PFSK-1 (cell line): ENCODE data around the gene SP3.

Experiments used
- FOXP2 ChIP-seq: optimal IDR thresholded peaks from 2 replicates; pipeline ENCODE3; 2011; ENCODE audit warnings: borderline replicate concordance, control low read depth, inconsistent platforms; ENCODE audit not compliant: insufficient read depth; ENCODE audit errors: extremely low read length, extremely low read depth
- POLR2AphosphoS5 ChIP-seq: IDR thresholded peaks from 2 replicates; pipeline ENCODE4 v1.6.1; 2012; ENCODE audit warnings: low read depth, mild to moderate bottlenecking, control low read depth, low read length, moderate library complexity
- REST ChIP-seq, 2 experiments: IDR thresholded peaks; 2 replicates each; pipeline versions ENCODE4 v1.6.1 to v1.8.0; 2011 to 2012; ENCODE audit warnings: low read depth in 2 of 2, low read length in 2 of 2, control low read depth in 1 of 2, inconsistent platforms in 1 of 2, mild to moderate bottlenecking in 1 of 2, moderate library complexity in 1 of 2; ENCODE audit not compliant: insufficient read depth in 1 of 2
- SIN3A ChIP-seq: IDR thresholded peaks from 2 replicates; pipeline ENCODE4 v1.6.1; 2012; ENCODE audit warnings: mild to moderate bottlenecking, low read length, moderate library complexity, borderline replicate concordance; ENCODE audit not compliant: insufficient read depth
- TAF1 ChIP-seq: IDR thresholded peaks from 2 replicates; pipeline ENCODE4 v1.6.1; 2012; ENCODE audit warnings: low read length, control low read depth, borderline replicate concordance; ENCODE audit not compliant: insufficient read depth

GRCh38 chr2:174003720-174004695 lies 38.8 kb upstream of the SP3 start:
- TF ChIP-seq REST (IDR thresholded peaks at IDR 0.05; ENCODE audit: insufficient read depth in 1 of 2, low read depth in 2 of 2, low read length in 2 of 2) (no peak), TAF1 (no peak), SIN3A (no peak), POLR2AphosphoS5 (no peak), FOXP2 (no peak)
